PFSK-1 (cell line): ENCODE measurements around the gene SLC17A9.

Experiments
- POLR2AphosphoS5 ChIP-seq: IDR thresholded peaks from 2 replicates; pipeline ENCODE4 v1.6.1; 2012; ENCODE audit warnings: low read depth, mild to moderate bottlenecking, control low read depth, low read length, moderate library complexity
- SIN3A ChIP-seq: IDR thresholded peaks from 2 replicates; pipeline ENCODE4 v1.6.1; 2012; ENCODE audit warnings: mild to moderate bottlenecking, low read length, moderate library complexity, borderline replicate concordance; ENCODE audit not compliant: insufficient read depth

DNA sequence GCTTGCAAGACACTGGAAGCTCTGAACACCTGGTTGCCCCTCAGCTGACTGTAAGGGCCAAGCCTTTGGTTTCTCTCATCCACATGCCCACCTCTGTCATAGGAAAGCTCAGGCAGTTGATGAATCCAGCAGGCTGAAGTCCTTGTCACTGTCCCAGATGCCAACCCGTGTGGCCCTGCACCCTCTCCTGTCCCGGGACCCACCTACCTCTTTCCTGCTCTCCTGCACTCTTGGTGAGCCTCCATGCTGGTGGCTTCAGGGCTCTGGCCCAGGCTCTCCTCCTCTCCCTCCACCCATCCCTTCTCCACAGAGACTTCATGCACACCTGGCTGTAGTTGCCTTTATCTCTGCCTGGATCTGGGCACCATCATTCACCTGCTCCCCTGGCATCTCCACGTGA, 18.5 kb upstream of the SLC17A9 start:
- TF ChIP-seq POLR2AphosphoS5 (no peak), SIN3A (no peak)
